Activated CD8-positive, alpha-beta memory T cell treated with anti-CD3 and anti-CD28 coated beads for 4 hours (primary cell): ENCODE measurements around the gene STXBP5L.
A peak's percentile ranks its signal among the peaks of the same experiment; 100 is the strongest.
"Not testable (repeated sequence)": the region's sequence is repeated elsewhere in the genome, so short reads cannot be mapped to it uniquely, and the experiment has no call there.

Experiments
- DNase-seq, 2 donors: peaks; one replicate each; pipeline ENCODE4 v3.0.0-alpha.2; 2020; ENCODE audit warnings: low read depth in 2 of 2

STXBP5L gene

DNA sequence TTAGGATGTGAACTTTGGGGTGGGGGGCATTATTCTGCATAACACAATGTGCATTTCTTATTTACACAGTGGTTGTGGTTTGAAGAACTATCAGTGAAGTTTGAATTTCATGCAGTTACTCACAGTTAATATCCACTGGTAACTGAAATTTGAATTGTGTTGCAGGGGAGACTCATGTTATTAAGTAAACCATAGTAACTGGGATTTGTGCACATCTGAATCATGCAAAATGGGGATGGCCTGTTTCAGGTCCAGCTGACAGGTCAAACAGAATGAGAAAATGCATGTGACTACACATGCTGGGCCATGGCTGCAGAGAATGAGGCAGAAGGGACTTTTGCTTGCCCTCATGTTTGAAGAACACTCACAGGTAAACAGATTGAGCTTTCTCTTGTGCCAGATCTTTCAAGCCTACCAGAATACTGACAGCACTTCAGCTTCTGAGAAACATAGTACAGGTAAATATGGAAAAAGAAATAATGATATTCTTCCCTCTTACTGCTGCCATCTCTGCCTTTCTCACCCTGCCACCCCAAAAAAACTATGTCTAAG, 522.7 kb downstream of the STXBP5L start:
- no peak for DNase-seq

DNA sequence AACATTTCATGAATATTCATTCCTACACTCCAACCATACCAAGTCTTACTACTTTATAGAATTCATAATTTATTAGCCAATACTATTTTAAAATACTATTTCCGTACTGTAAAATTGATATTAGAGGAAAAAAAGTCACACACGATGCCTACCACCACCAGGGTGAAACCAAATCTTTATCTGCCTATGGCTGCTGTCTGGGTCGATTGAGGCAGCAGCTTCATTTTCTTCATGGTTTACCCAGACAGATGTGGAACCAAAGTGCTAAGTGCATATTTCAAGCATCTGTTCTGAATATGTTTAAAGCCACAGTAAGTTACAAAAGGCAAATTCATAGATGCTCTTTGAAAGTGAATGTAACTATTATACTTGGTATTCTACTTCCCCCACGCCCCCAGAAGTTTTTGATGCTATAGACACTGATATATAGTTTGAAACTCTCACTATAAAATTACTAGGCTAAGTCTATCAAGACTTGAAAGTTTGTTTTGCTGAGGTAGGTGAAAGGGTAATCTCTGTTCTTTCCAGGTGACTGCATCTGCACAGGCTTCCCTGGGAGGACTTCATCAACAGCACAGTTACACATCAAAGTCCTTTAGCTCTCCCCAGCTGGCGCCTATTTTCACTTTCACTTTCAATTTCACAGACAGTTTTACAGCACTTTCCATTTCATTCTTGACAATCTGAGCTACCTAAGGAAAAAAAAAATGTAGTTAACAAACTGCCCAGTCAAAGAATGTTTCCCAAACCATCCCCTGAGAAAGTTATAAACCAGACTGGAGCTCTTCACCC, 523.9 kb downstream of the STXBP5L start:
- peak; percentile 19 to 37 for DNase-seq

DNA sequence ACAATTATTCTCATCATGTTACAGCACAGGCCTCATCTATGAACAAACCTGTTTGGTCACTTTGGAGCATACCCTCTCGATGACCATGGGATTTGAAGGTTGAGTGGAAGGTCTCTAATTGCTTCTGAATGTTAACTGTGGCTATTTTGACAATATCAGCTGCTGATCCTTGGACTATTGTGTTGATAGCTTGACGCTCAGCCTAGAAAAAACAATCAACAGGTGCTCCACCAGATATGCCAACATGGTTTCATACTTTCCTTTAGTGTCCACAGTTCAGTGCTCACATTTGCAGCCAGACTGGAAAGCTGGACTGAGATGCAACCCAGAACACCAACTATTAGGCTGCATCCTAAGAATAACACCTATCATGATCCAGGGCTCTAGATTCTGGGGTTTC, 528.1 kb downstream of the STXBP5L start:
- no peak for DNase-seq

DNA sequence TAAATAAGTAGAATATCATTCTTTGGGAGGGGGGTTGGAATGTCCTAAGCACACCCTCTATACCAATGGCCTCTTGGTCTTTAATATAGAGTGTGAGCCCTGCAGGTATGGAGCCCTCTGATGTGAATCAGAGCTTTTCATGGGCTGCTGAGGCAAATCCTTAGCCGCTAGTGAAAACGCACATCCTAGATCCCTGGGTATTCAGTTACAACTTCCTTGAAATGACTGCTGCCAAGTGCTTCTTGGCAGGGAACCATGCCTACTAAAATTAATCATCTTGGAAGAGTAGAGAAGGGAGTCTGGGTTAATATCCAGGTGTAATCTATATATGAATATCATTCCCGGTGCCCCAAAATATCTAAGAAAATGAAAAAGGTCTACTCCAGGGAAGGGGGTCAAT, 528.6 kb downstream of the STXBP5L start:
- DNase-seq = no peak

DNA sequence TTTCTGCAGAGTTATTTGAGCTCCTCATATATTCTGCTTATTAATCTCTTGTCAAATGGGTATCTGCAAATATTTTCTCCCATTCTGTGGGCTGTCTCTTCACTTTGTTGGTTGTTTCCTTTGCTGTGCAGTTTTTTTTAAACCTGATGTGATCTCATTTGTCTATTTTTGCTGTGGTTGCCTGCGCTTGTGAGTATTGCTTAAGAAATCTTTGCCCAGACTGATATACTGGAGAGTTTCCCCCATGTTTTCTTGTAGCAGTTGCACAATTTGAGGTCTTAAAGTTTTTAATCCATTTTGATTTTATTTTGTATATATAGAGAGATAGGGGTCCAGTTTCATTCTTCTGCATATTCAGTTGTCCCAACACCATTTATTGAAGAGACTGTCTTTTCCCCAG, 535.5 kb downstream of the STXBP5L start:
- DNase-seq = no peak

DNA sequence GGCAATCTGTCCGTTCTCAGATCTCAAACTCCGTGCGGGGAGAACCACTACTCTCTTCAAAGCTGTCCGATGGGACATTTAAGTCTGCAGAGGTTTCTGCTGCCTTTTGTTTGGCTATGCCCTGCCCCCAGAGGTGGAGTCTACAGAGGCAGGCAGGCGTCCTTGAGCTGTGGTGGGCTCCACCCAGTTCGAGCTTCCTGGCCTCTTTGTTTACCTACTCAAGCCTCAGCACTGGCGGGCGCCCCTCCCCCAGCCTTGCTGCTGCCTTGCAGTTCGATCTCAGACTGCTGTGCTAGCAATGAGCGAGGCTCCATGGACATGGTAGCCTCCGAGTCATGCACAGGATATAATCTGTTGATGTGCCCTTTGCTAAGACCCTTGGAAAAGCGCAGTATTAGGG, 543.7 kb downstream of the STXBP5L start:
- DNase-seq = not testable (repeated sequence)

DNA sequence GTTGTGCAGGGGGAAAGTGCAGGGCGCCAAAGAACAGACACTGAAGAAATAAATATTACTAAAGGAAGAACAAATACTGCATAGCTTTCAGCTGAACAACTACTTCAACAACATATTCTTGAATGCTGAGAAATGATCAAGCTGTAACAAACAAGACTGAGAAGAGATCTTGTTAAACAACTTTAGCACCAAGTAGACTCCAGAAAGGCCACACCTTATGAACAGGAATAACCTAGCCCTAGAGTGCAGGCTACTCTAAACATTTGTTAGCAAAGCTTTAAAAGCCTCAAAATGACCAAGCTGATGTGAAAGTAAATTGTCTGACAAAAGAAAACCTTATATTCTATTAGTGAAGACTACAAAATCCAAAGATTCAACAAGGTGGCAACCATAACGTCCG, 554.6 kb downstream of the STXBP5L start:
- no peak for DNase-seq

DNA sequence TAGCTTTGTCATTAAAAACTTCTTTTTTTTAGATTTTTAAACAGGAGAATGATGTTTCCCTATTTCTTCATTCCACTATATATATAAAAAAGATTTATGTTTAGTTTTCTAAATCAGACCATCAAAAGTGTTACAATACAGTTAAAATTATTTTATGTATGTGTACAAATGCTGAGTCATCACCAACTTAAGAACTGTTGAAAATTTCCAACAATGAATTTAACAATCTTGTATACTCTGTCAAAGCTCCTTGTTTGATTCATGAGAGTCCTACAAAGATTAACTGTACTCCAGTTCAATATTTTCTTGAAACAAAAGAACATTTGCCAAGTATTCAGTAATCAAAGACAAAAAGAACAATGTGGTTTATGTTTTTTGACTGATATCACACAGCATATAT, 555.7 kb downstream of the STXBP5L start:
- no peak for DNase-seq

DNA sequence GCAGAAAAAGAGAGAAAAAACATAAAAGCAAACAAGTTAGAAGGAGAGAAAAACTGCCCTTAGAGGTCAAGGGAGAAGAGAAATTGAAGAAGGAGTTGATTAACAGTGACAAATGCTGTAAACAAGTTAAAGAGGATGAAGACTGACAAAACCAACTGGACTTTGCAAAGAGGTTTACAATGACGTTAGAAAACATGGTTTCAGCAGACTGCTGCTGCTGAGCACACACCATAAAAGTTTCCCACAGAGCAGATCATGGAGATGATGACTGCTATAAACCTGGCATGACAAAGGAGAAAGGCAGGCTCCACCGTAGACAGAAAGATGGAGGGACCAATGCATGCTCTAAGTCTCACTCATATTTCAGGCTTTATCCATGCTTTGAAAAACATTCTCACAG, 559.1 kb downstream of the STXBP5L start:
- no peak for DNase-seq

DNA sequence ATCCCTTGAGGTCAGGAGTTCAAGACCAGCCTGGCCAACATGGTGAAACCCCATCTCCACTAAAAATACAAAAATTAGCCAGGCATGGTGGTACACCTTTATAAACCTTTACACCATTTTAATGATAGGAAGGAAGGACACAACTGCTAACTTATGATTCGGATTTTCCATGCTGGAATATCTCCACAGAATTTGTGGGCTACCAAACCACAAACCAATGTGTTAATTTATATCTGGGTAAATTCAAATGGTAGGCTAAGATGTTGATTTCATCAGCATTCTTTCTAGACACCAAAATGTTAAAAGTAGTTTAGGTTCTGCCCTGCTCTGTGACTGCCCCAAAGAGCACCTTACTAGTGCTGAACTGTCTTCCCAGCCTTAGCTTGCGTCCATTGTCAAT, 565.0 kb downstream of the STXBP5L start:
- no peak for DNase-seq
